ENCODE results near the gene UBE2I. TPM values are rescaled to one million over a fixed set of nuclear protein-coding genes. Genes with fewer than 3 reads are reported as not detected.

UBE2I gene
- total and polyA plus RNA-seq, 4 donors = 19.4 to 23.9 (median 22.5) TPM

GRCh38 chr16:1306334-1306733 lies 3.1 kb upstream of the UBE2I start:
- Histone ChIP-seq H3K36me3 (ENCODE audit: control insufficient read depth in 4 of 4, insufficient read depth in 3 of 4, low read depth in 1 of 4, low read length in 3 of 4) (no peaks in the 10 kb centered on the region), H3K4me1 (ENCODE audit: control insufficient read depth in 4 of 4, insufficient read depth in 4 of 4, low read length in 3 of 4) (peaks cover 3 to 18% (median 12%) of the 10 kb centered on the region in 4 donors), H3K27me3 (ENCODE audit: control insufficient read depth in 4 of 4, insufficient read depth in 4 of 4, low read length in 3 of 4) (no peaks in the 10 kb centered on the region), H3K9me3 (ENCODE audit: control insufficient read depth in 4 of 4, low read length in 3 of 4) (no peaks in the 10 kb centered on the region), H3K27ac (ENCODE audit: low read depth in 1 of 2, low read length in 2 of 2) (no peak overlapping the region), H3K4me3 (ENCODE audit: low read depth in 1 of 3, low read length in 3 of 3) (no peak overlapping the region), H3K9ac (ENCODE audit: low read depth in 1 of 2, low read length in 2 of 2) (no peak overlapping the region)
- no peak for TF ChIP-seq MAX (IDR thresholded peaks at IDR 0.05)
- TF ChIP-seq REST (IDR thresholded peaks at IDR 0.05) = no peak
- TF ChIP-seq, protein P1, sequence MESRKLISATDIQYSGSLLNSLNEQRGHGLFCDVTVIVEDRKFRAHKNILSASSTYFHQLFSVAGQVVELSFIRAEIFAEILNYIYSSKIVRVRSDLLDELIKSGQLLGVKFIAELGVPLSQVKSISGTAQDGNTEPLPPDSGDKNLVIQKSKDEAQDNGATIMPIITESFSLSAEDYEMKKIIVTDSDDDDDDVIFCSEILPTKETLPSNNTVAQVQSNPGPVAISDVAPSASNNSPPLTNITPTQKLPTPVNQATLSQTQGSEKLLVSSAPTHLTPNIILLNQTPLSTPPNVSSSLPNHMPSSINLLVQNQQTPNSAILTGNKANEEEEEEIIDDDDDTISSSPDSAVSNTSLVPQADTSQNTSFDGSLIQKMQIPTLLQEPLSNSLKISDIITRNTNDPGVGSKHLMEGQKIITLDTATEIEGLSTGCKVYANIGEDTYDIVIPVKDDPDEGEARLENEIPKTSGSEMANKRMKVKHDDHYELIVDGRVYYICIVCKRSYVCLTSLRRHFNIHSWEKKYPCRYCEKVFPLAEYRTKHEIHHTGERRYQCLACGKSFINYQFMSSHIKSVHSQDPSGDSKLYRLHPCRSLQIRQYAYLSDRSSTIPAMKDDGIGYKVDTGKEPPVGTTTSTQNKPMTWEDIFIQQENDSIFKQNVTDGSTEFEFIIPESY (IDR thresholded peaks at IDR 0.05) = no peak
- no peak for TF ChIP-seq EGR1 (IDR thresholded peaks at IDR 0.05; ENCODE audit: low read depth in 2 of 2)
- TF ChIP-seq FOXA1 (IDR thresholded peaks at IDR 0.05) = no peak
- no peak for TF ChIP-seq RAD21 (IDR thresholded peaks at IDR 0.05)
- no peak for TF ChIP-seq FOXA2 (IDR thresholded peaks at IDR 0.05)
- TF ChIP-seq HNF4A (conservative IDR thresholded peaks at IDR 0.05) = no peak
- no peak for DNase-seq (ENCODE audit: low spot score)
- 74% methylated on average over 4 of the region's 4 CpGs for WGBS

DNA sequence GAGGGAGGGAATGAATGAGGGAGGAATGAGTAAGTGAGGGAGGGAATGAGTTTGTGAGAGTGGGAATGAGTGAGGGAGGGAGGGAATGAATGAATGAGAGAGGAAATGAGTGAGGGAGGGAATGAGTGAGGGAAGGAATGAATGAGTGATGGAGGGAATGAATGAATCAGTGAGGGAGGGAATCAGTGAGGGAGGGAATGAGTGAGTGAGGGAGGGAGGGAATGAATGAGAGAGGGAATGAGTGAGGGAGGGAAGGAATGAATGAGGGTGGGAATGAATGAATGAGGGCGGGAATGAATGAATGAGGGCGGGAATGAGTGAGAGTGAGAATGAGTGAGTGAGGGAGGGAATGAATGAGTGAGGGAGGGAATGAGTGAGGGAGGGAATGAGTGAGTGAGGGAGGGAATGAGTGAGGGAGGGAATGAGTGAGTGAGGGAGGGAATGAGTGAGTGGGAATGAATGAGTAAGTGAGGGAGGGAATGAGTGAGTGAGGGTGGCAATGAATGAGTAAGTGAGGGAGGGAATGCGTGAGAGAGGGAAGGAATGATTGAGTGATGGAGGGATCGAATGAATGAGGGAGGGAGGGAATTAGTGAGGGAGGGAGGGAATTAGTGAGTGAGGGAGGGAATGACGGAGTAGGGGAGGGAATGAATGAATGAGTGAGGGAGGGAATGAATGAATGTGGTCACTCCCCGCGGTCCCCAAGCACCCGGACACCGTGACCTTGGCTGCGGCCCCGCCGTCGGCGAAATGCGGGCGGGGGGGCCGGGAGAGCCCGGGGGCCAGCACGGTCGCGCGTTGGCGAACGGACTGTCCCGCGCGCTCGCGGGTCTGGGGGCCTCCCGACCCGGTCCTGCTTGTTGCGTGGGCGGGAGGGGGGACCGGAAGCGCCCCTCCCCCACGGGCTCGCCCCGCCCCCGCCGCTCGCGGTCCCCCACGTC lies 1.1 kb upstream of the UBE2I start:
- Histone ChIP-seq H3K36me3 (ENCODE audit: control insufficient read depth in 4 of 4, insufficient read depth in 3 of 4, low read depth in 1 of 4, low read length in 3 of 4) (no peaks in the 10 kb centered on the region), H3K9me3 (ENCODE audit: control insufficient read depth in 4 of 4, low read length in 3 of 4) (no peaks in the 10 kb centered on the region), H3K27ac (ENCODE audit: low read depth in 1 of 2, low read length in 2 of 2) (peak overlapping the region; percentile 99), H3K4me3 (ENCODE audit: low read depth in 1 of 3, low read length in 3 of 3) (peak overlapping the region; percentile 56 to 99 (median 59)), H3K4me1 (ENCODE audit: control insufficient read depth in 4 of 4, insufficient read depth in 4 of 4, low read length in 3 of 4) (peaks cover 9 to 35% (median 31%) of the 10 kb centered on the region in 4 donors), H3K9ac (ENCODE audit: low read depth in 1 of 2, low read length in 2 of 2) (no peak overlapping the region), H3K27me3 (ENCODE audit: control insufficient read depth in 4 of 4, insufficient read depth in 4 of 4, low read length in 3 of 4) (no peaks in the 10 kb centered on the region)
- TF ChIP-seq TAF1 (conservative IDR thresholded peaks at IDR 0.05) (no peak), EGR1 (IDR thresholded peaks at IDR 0.05; ENCODE audit: low read depth in 2 of 2) (peak in 1 of 2 donors; percentile 58)
- DNase-seq (ENCODE audit: low spot score) = no peak
- 6% methylated on average over 42 of the region's 43 CpGs for WGBS
